GM19467 (cell line): ENCODE measurements around the gene S100A4.
"Not testable (repeated sequence)": the region's sequence is repeated elsewhere in the genome, so short reads cannot be mapped to it uniquely, and the experiment has no call there.

Experiments
- ATAC-seq: cut with Tn5 transposase; IDR thresholded peaks from one replicate; pipeline ENCODE4 v1.9.1; 2021; ENCODE audit warnings: mild to moderate bottlenecking, moderate library complexity; ENCODE audit not compliant: unreplicated experiment

Gene S100A4

DNA sequence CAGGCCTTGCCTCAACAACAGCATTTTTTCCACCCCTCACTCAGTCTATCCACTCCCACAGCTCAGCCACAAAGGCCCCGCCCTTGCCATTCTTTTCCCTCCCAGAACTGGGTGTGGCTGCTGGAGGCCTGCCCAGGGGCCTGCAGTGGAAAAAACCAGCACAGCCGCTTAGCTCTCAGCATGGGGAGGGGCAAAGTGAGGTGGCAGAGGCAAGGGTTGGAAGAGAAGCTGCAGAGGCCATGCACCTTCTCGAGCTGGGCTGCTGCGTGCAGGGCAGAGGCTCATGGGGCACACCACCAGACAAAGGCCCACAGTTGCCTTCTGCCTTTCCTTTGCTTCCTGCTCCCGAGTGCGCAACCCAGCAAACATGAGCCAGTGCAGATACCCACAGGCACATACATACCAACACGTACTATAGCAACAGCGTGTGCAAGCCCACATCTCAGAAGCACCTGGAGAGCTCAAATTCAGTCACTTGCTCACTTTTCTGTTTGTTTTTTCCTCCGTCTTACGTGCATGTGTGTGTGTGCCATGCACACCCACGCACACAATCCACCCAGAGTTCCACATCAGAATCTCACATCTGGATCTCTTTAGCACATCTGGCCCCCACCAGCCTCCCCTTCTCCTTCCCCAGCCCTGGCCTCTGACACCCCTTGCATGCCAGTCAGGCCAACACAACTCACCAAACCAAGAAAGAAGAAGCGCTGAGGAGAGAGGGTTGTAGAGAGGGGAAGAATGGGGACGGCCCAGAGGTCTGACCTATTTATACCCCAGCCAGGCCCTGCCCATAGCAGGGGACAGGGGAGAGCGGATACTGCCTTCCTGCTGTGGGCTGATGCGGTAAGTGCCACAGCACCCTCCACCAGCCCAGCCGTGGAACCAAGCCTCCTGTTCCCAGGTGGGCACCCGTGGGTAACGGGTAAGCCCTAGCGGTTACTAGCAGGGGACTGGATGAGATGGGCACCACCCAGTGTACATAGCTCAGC, at the start of gene S100A4:
Gene S100A4 (minus strand): TSS at position 740 of the 989 bp plus-strand sequence. CDS start 1,012 bp downstream, outside the sequence.
- no peak for ATAC-seq

DNA sequence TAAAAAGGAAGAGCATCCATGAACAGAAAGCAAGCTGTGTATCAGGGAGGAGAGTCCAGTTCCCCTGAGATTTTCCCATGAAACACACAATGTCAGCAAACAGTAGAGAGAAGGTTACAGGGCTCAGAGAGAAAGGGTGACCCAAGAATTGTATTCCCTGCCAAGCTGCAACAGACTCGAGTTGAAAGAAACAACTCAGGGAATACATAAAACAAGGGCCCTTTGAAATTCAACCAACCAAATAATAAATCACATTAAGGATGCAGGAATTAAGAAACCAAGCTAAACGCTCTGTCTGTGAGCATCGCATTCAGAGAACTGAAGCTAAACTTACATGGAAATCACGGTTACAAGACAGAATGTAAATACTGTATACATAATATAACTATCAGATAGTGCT, 47.1 kb upstream of the S100A4 start:
- no peak for ATAC-seq

DNA sequence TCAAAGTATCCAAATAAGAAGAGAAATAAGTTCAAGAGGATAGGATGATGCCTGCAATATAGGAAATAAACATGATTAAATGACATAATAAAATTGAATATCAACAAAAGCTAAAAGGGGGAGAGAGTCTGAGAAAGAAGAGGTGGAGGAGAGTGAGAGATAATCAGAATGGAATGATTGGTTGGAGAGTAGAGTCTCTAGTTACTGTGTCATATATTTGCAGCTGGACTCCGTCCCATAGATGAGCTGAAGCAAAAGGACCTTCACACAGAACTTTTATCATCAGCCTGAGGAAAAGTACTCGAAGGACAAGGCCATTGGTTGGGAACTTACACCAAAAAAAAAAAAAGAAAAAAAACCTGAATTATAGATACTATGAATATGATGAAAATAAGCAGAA, 42.9 kb upstream of the S100A4 start:
- ATAC-seq, result no peak

DNA sequence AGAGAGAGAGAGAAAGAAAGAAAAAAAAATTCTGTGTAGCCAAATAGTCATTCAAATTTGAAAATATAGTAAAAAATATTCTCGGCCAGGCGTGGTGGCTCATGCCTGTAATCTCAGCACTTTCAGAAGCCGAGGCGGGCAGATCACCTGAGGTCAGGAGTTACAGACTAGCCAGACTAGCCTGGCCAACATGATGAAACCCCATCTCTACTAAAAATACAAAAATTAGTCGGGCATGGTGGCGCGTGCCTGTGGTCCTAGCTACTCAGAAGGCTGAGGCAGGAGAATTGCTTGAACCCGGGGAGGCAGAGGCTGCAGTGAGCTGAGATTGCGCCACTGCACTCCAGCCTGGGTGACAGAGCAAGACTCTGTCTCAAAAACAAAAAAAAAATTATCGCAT, 42.4 kb upstream of the S100A4 start:
- not testable (repeated sequence) for ATAC-seq

DNA sequence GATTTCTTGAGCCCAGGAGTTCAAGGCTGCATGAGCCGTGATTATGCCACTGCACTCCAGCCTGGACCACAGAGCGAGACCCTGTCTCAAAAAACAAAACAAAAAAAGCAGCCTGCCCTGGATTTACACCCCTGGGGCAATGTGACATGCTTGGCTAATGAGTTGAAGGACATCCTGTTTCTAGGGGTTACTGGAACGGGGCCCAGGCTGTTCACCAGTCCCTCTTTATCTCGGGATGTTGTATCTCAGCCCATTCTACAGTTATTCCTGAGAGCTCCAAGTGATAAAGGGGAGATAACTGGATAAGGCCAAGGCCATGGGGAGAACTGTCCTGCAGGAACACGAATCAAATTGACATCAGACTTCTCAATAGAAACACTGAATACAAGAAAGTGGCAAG, 41.7 kb upstream of the S100A4 start:
- ATAC-seq, result no peak

DNA sequence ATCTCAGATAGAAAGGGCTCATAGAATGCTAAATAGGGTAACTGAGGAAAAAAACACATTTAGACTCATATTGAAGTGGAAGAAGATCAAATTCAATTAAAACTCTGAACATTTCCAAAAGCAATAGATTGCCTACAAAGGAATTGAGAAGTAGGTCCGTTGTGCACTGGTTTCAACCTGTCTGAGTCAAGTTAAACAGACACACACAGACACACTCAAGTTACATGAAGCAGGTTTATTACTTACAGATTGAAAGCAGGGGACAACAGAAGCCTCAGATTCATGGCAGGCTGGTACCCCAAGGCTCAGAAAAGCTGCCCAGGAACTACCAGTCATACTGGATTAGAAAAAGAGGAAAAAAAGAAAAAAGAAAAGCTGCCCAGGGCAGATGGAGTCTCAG, 40.7 kb upstream of the S100A4 start:
- ATAC-seq, result no peak

DNA sequence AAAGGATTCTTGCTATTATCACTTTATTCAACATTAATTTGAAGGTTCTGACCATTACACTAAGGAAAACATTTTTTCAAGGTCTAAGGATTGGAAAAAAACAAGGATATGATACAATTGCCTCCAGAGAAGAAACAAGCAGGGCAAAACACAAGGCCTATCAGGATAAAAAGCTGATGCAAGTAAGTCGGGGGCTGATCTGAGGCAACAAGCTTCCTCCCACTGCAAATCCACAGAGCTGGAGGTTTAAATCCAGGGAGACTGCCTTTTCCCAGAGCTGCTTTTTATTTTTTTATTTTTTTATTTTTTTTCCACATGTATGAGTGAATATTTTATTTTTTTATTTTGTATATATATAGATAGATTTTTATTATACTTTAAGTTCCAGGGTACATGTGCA, 39.4 kb upstream of the S100A4 start:
- ATAC-seq, result no peak

DNA sequence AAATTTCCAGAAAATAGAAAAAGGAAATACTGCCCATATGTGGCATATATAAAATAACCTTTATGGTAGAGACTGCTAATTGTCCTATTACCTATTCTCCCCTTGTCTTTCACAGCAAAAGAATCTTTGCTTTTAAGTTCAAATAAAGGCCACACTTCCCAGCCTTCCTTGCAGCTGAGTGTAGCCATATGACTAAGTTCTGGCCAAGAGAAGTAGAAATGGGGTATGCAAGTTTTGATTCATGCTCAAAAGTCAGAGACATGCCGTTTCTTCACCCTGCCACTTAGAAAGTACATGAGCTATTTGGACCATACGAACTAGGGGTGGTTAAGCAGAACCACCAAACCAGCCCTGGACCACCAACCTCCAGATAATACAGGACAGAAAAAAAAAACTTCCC, 38.4 kb upstream of the S100A4 start:
- no peak for ATAC-seq

DNA sequence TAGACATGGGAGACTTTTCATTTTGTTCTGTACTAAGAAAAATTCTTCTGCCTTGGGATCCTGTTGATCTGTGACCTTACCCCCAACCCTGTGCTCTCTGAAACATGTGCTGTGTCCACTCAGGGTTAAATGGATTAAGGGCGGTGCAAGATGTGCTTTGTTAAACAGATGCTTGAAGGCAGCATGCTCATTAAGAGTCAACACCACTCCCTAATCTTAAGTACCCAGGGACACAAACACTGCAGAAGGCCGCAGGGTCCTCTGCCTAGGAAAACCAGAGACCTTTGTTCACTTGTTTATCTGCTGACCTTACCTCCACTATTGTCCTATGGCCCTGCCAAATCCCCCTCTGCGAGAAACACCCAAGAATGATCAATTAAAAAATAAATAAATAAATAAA, 37.9 kb upstream of the S100A4 start:
- ATAC-seq, result not testable (repeated sequence)

DNA sequence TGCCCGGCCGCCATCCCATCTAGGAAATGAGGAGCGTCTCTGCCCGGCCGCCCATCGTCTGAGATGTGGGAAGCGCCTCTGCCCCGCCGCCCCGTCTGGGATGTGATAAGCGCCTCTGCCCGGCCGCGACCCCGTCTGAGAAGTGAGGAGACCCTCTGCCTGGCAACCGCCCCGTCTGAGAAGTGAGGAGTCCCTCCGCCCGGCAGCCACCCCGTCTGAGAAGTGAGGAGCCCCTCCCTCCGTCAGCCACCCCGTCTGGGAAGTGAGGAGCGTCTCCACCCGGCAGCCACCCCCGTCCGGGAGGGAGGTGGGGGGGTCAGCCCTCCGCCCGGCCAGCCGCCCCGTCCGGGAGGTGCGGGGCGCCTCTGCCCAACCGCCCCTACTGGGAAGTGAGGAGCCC, 37.2 kb upstream of the S100A4 start:
- not testable (repeated sequence) for ATAC-seq

DNA sequence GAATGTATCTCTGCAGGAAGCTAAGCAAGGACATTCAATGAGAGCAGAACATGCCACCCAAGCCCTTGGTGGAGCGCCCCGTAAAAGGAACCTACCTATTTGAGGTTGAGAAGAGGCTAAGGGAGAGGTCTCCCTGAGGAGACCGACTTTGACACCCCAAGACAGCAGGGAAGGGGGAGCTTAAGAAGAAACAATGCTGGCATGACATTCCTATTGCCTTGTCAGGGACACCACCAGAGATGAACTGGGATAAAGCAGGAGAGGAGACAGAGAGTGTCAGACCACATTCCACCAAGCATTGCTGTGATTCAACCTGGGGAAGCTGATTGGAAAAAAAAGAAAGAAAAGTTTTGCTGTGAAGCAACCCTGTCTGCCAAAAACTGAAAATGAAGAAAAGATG, 33.3 kb upstream of the S100A4 start:
- no peak for ATAC-seq

DNA sequence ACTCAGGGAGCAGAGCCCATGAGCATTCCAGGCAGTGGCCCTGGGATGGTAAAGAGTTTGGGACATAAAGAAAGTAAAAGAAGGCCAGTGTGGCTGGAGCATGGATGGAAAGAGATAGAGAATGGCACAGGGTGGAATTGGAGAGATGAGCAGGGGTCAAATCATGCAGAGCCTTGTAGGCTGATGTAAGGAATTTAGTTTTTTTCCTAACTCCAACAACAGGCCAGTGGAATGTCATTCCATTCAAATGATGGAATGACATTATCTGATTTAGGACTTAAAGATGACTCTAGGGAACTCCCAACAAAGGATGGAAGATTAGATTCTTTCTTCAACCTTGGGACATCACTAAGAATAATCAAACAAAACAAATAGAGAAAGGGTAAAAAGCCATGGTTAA, 32.9 kb upstream of the S100A4 start:
- ATAC-seq, result no peak

DNA sequence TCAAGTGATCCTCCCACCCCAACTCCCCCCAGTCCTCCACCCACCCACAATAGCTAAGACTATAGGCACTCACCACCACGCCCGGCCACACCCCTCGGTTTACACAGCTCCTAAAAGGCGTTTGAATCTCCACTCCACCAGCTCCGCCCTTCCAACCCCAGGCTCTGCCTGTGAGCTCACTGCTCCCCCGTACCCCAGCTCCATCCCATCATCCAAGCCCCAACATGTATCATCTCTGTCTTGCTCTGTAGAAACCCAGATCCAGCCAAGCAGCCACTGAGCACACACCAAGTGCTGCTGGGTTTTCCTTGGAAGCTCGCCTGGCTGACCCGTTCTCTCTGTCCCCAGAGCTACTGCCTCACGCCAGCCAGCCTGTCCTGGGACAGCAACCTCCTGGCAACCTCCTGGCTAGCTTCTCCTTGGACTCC, 32.0 kb upstream of the S100A4 start:
- ATAC-seq, result no peak

DNA sequence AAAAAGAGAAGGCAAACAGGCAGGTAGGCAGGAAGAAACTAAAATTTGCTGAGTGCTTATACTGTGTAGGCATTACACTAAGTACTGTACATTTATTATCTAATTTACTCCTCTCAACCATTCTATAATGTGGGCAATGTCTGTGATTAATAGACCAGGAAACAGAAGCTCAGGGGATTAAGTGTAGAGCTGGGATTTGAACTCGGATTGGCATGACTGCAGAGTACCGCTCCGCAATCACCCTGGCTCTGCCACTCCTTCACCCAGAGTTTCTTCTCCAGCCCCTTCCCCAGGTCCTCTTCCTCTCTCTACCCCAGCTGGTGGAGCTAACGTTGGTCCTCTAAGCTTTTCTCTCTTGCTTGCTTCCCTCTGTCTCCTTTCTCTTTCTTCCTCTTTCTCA, 31.5 kb upstream of the S100A4 start:
- ATAC-seq, result no peak

DNA sequence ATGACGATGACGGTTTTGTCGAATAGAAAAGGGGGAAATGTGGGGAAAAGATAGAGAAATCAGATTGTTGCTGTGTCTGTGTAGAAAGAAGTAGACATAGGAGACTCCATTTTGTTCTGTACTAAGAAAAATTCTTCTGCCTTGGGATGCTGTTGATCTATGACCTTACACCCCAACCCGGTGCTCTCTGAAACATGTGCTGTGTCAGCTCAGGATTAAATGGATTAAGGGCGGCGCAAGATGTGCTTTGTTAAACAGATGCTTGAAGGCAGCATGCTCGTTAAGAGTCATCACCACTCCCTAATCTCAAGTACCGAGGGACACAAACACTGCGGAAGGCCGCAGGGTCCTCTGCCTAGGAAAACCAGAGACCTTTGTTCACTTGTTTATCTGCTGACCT, 29.9 kb upstream of the S100A4 start:
- ATAC-seq, result not testable (repeated sequence)

DNA sequence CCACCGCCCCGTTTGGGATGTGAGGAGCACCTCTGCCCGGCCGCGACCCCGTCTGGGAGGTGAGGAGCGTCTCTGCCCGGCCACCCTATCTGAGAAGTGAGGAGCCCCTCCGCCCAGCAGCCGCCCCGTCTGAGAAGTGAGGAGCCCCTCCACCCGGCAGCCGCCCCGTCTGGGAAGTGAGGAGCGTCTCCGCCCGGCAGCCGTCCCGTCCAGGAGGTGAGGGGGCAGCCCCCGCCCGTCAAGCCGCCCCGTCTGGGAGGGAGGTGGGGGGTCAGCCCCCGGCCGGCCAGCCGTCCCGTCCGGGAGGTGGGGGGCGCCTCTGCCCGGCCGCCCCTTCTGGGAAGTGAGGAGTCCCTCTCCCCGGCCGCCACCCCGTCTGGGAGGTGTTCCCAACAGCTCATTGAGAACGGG, 29.5 kb upstream of the S100A4 start:
- not testable (repeated sequence) for ATAC-seq

DNA sequence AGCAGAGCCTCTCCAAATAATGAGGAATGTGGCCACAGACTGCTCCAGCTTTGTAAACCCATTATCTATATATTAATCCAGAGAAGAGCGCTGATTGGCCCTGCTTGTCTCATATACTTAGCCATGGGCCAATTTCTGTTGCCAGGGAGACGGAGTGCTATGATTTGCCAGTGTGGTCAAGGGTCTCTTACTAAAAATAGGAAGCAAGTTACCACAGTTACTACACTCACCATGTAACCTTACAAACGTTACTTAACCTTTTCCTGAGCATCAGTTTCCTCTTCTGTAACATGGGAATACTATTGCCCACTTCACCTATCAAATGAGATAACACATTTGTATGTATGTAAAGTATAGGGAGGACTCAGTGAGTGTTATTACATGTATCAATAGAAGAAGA, 27.7 kb upstream of the S100A4 start:
- ATAC-seq, result no peak

DNA sequence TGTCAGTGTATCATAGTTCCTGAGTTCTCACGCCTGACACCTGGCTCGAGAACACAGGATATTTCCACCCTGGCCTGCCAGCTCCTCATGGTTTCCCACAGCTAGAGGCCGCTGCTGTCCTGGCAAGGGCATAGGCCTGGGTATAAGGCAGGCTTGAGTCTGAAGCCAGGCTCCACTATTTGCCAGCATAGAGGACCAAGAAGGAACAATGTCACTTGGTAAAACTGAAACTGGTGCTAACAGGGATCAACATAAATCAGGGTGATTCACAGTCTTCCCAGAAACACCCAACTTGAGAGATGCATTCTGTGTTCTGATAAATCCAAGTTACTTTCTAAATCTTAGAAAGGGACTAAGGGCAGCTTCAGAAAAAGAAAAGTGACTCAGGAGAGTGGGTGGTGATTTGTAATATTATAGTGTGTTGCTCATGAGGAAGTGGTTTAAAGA, 27.0 kb upstream of the S100A4 start:
- peak; percentile 67 for ATAC-seq

DNA sequence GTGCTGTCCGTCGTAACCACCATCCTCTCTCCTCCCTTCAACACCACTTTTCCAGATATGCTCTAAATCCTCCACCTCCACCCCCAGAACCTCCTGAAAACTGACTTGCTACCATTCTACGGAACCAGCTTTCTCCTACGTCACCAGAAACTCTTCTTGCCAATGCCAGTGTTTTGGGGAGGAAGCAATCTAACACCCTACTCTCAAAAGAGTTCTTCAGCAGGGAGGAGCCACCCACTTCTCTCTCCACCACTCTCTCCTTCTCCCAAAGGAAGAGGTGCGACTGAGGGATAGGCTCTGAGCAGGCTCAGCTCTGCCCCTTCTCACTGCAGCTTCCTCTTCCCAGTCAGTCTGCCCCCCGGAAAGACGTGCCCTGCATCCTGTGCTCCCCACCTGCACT, 26.1 kb upstream of the S100A4 start:
- no peak for ATAC-seq

DNA sequence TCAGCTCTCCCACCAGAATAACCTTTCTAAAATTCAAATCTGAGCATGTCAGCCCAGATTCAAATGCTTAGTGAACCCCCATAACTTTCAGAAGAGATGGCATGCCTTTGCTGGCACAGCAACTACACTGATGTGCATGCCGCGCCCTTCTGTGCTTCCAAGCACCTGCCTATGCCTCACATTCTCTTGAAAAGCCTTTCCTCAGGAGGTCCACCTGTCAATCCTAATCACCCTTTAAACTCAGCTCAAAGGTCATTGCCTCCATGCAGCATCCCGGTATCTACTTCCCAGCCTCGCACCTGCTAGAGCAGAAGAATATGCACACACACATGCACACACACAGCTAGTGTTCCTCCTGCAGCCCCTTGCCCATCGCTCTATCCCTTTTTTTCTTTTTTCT, 25.3 kb upstream of the S100A4 start:
- no peak for ATAC-seq

DNA sequence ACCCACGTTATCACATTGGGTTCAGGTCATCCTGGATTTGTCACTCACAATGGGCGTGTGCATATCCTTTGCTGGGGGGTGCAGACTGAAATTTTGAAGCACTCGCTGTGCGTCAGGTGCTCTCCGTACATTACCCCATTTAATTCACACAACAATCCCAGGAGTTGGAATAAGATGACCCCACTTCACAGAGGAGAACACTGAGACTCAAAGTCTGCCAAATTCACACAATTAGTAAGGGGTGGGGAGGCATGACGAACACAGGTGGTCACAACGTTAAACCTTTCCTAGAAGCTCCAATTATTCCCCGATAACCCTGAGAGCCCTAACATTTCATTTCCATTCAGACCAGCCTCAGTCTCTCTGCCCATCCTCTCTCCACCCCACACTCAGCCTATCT, 23.9 kb upstream of the S100A4 start:
- no peak for ATAC-seq

DNA sequence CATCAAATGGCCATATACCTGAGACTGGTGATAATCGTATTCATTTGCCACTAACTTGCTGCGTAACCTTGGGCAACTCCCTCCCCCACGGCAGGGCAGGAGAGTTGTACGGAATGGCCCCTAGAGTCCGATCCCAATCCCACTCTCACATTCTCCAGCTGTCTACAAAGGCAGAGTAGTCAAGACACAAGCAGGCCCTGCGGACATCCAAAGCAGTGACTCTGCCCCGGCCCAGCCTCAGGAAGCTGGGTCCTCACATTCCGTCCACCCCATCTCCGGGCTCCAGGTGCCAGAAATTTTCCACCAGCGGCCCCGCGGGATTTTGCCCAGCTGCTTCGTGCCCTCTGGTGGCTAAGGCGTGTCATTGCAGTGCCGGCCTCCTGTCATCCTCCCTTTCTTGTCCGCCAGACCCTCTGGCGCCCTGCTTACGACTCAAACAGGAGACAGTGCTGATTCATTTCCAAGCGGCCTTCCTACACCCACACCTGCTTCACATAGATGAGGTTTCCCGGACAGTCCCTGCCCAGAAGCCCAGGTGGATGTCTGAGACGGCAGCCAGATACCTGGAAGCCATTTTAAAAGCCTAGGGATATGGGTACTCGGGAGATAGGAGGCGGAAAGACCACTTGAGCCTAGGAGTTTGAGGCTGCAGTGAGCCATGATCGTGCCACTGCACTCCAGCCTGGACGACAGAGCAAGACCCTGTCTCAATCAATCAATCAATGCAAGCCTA, 22.9 kb upstream of the S100A4 start:
- no peak for ATAC-seq
